ENCODE measurements around the gene KISS1R.
A peak's percentile ranks its signal among the peaks of the same experiment; 100 is the strongest.

KISS1R gene

GRCh38 chr19:904545-904944 is 12.6 kb upstream of the KISS1R start:
- H2BK120ac ChIP-seq (ENCODE audit: low read depth, low read length), result no peak overlapping the region
- H3K27ac ChIP-seq (ENCODE audit: low read depth, low read length), result no peak overlapping the region
- no peak overlapping the region for H3K56ac ChIP-seq (ENCODE audit: low read length)
- no peaks in the 10 kb centered on the region for H3K36me3 ChIP-seq (ENCODE audit: control insufficient read depth, insufficient read depth, low read length)
- DNase-seq, result no peak
- no peak overlapping the region for H3K4me2 ChIP-seq (ENCODE audit: low read length)
- H4K5ac ChIP-seq (ENCODE audit: low read length), result no peak overlapping the region
- H4K8ac ChIP-seq (ENCODE audit: low read depth, low read length), result no peak overlapping the region
- no peak overlapping the region for H2BK15ac ChIP-seq (replicated peaks; ENCODE audit: low read depth)
- no peak overlapping the region for H2AK5ac ChIP-seq (ENCODE audit: low read length)
- no peak overlapping the region for H3K9ac ChIP-seq (ENCODE audit: low read length)
- H3K23ac ChIP-seq (ENCODE audit: low read length), result no peak overlapping the region
- no CpG with 5 or more reads among the region's 8 CpGs for WGBS (ENCODE audit: extremely low coverage, insufficient coverage, low lambda C conversion rate)
- peaks cover 7% of the 10 kb centered on the region for H3K79me2 ChIP-seq (ENCODE audit: control insufficient read depth, insufficient read depth, low read length)
- no peak overlapping the region for H3K18ac ChIP-seq (ENCODE audit: low read length)
- no peaks in the 10 kb centered on the region for H3K4me1 ChIP-seq (ENCODE audit: control insufficient read depth, low read depth, low read length)
- H3K79me1 ChIP-seq (ENCODE audit: low read length), result peaks cover 4% of the 10 kb centered on the region
- no peaks in the 10 kb centered on the region for H3K27me3 ChIP-seq (ENCODE audit: insufficient read depth, low read length, poor library complexity)
- no peak overlapping the region for H3K4me3 ChIP-seq (ENCODE audit: low read length)
- no peak overlapping the region for H2BK5ac ChIP-seq (ENCODE audit: low read length)
- no peak overlapping the region for H3K4ac ChIP-seq (ENCODE audit: low read depth, low read length)

- Histone ChIP-seq H3K79me2 (ENCODE audit: control insufficient read depth, insufficient read depth, low read length) (peaks cover 10% of the 10 kb centered on the region), H2AK5ac (ENCODE audit: low read length) (no peak overlapping the region), H3K79me1 (ENCODE audit: low read length) (peaks cover 6% of the 10 kb centered on the region), H3K4me1 (ENCODE audit: control insufficient read depth, low read depth, low read length) (no peaks in the 10 kb centered on the region), H3K4me2 (ENCODE audit: low read length) (no peak overlapping the region), H3K4me3 (ENCODE audit: low read length) (no peak overlapping the region), H2BK5ac (ENCODE audit: low read length) (no peak overlapping the region), H3K27ac (ENCODE audit: low read depth, low read length) (no peak overlapping the region), H3K56ac (ENCODE audit: low read length) (no peak overlapping the region), H3K36me3 (ENCODE audit: control insufficient read depth, insufficient read depth, low read length) (no peaks in the 10 kb centered on the region), H3K27me3 (ENCODE audit: insufficient read depth, low read length, poor library complexity) (no peaks in the 10 kb centered on the region), H4K8ac (ENCODE audit: low read depth, low read length) (no peak overlapping the region), H3K4ac (ENCODE audit: low read depth, low read length) (no peak overlapping the region), H2BK120ac (ENCODE audit: low read depth, low read length) (no peak overlapping the region), H3K23ac (ENCODE audit: low read length) (no peak overlapping the region), H3K18ac (ENCODE audit: low read length) (no peak overlapping the region), H3K9ac (ENCODE audit: low read length) (no peak overlapping the region), H2BK15ac (replicated peaks; ENCODE audit: low read depth) (no peak overlapping the region), H4K5ac (ENCODE audit: low read length) (no peak overlapping the region)
- no CpG with 5 or more reads among the region's 7 CpGs for WGBS (ENCODE audit: extremely low coverage, insufficient coverage, low lambda C conversion rate)
- DNase-seq, result no peak
Observed at GRCh38 chr19:906480-906879, 10.7 kb upstream of the KISS1R start.

GRCh38 chr19:907183-907853 is 9.8 kb upstream of the KISS1R start:
- no peak overlapping the region for H4K8ac ChIP-seq (ENCODE audit: low read depth, low read length)
- no peak overlapping the region for H2BK120ac ChIP-seq (ENCODE audit: low read depth, low read length)
- H3K56ac ChIP-seq (ENCODE audit: low read length), result no peak overlapping the region
- DNase-seq, result no peak
- peaks cover 12% of the 10 kb centered on the region for H3K79me2 ChIP-seq (ENCODE audit: control insufficient read depth, insufficient read depth, low read length)
- H2AK5ac ChIP-seq (ENCODE audit: low read length), result no peak overlapping the region
- peaks cover 7% of the 10 kb centered on the region for H3K79me1 ChIP-seq (ENCODE audit: low read length)
- no CpG with 5 or more reads among the region's 14 CpGs for WGBS (ENCODE audit: extremely low coverage, insufficient coverage, low lambda C conversion rate)
- H3K4ac ChIP-seq (ENCODE audit: low read depth, low read length), result no peak overlapping the region
- no peak overlapping the region for H3K9ac ChIP-seq (ENCODE audit: low read length)
- no peaks in the 10 kb centered on the region for H3K27me3 ChIP-seq (ENCODE audit: insufficient read depth, low read length, poor library complexity)
- no peak overlapping the region for H3K4me2 ChIP-seq (ENCODE audit: low read length)
- H3K18ac ChIP-seq (ENCODE audit: low read length), result no peak overlapping the region
- no peaks in the 10 kb centered on the region for H3K4me1 ChIP-seq (ENCODE audit: control insufficient read depth, low read depth, low read length)
- no peak overlapping the region for H4K5ac ChIP-seq (ENCODE audit: low read length)
- no peaks in the 10 kb centered on the region for H3K36me3 ChIP-seq (ENCODE audit: control insufficient read depth, insufficient read depth, low read length)
- H2BK5ac ChIP-seq (ENCODE audit: low read length), result no peak overlapping the region
- no peak overlapping the region for H3K27ac ChIP-seq (ENCODE audit: low read depth, low read length)
- no peak overlapping the region for H2BK15ac ChIP-seq (replicated peaks; ENCODE audit: low read depth)
- H3K23ac ChIP-seq (ENCODE audit: low read length), result no peak overlapping the region
- H3K4me3 ChIP-seq (ENCODE audit: low read length), result no peak overlapping the region

GRCh38 chr19:911197-912033 is 5.7 kb upstream of the KISS1R start:
- Histone ChIP-seq H3K4me1 (ENCODE audit: control insufficient read depth, low read depth, low read length) (no peaks in the 10 kb centered on the region), H3K4me2 (ENCODE audit: low read length) (peak overlapping the region; percentile 20), H2BK5ac (ENCODE audit: low read length) (no peak overlapping the region), H3K79me2 (ENCODE audit: control insufficient read depth, insufficient read depth, low read length) (peaks cover 10% of the 10 kb centered on the region), H4K5ac (ENCODE audit: low read length) (no peak overlapping the region), H3K27me3 (ENCODE audit: insufficient read depth, low read length, poor library complexity) (no peaks in the 10 kb centered on the region), H3K79me1 (ENCODE audit: low read length) (peaks cover 5% of the 10 kb centered on the region), H2BK120ac (ENCODE audit: low read depth, low read length) (no peak overlapping the region), H4K8ac (ENCODE audit: low read depth, low read length) (no peak overlapping the region), H3K9ac (ENCODE audit: low read length) (peak overlapping the region; percentile 44), H2AK5ac (ENCODE audit: low read length) (no peak overlapping the region), H2BK15ac (replicated peaks; ENCODE audit: low read depth) (no peak overlapping the region), H3K18ac (ENCODE audit: low read length) (no peak overlapping the region), H3K56ac (ENCODE audit: low read length) (peak overlapping the region; percentile 42), H3K23ac (ENCODE audit: low read length) (no peak overlapping the region), H3K4ac (ENCODE audit: low read depth, low read length) (no peak overlapping the region), H3K36me3 (ENCODE audit: control insufficient read depth, insufficient read depth, low read length) (no peaks in the 10 kb centered on the region), H3K4me3 (ENCODE audit: low read length) (no peak overlapping the region), H3K27ac (ENCODE audit: low read depth, low read length) (no peak overlapping the region)
- no peak for DNase-seq
- no CpG with 5 or more reads among the region's 54 CpGs for WGBS (ENCODE audit: extremely low coverage, insufficient coverage, low lambda C conversion rate)

- no peak overlapping the region for H2BK15ac ChIP-seq (replicated peaks; ENCODE audit: low read depth)
- peak overlapping the region; percentile 92 for H3K4ac ChIP-seq (ENCODE audit: low read depth, low read length)
- no peak for DNase-seq
- peaks cover 9% of the 10 kb centered on the region for H3K79me2 ChIP-seq (ENCODE audit: control insufficient read depth, insufficient read depth, low read length)
- H2BK120ac ChIP-seq (ENCODE audit: low read depth, low read length), result peak overlapping the region; percentile 85
- no peaks in the 10 kb centered on the region for H3K27me3 ChIP-seq (ENCODE audit: insufficient read depth, low read length, poor library complexity)
- peaks cover 5% of the 10 kb centered on the region for H3K79me1 ChIP-seq (ENCODE audit: low read length)
- peak overlapping the region; percentile 86 for H3K56ac ChIP-seq (ENCODE audit: low read length)
- H3K18ac ChIP-seq (ENCODE audit: low read length), result peak overlapping the region; percentile 98
- no peak overlapping the region for H2AK5ac ChIP-seq (ENCODE audit: low read length)
- peak overlapping the region; percentile 69 for H3K9ac ChIP-seq (ENCODE audit: low read length)
- H3K36me3 ChIP-seq (ENCODE audit: control insufficient read depth, insufficient read depth, low read length), result no peaks in the 10 kb centered on the region
- H2BK5ac ChIP-seq (ENCODE audit: low read length), result no peak overlapping the region
- peak overlapping the region; percentile 16 for H3K4me2 ChIP-seq (ENCODE audit: low read length)
- H4K5ac ChIP-seq (ENCODE audit: low read length), result no peak overlapping the region
- H3K4me3 ChIP-seq (ENCODE audit: low read length), result peak overlapping the region; percentile 49
- no peak overlapping the region for H3K27ac ChIP-seq (ENCODE audit: low read depth, low read length)
- H3K4me1 ChIP-seq (ENCODE audit: control insufficient read depth, low read depth, low read length), result no peaks in the 10 kb centered on the region
- H4K8ac ChIP-seq (ENCODE audit: low read depth, low read length), result no peak overlapping the region
- no peak overlapping the region for H3K23ac ChIP-seq (ENCODE audit: low read length)
- WGBS (ENCODE audit: extremely low coverage, insufficient coverage, low lambda C conversion rate), result no CpG with 5 or more reads among the region's 69 CpGs
Observed at GRCh38 chr19:912181-913079, 4.7 kb upstream of the KISS1R start.

All from mesendoderm (in vitro differentiated cells).